ENCODE results near the gene MME.
"Not testable (repeated sequence)": the region's sequence is repeated elsewhere in the genome, so short reads cannot be mapped to it uniquely, and the experiment has no call there.

Gene MME

DNA sequence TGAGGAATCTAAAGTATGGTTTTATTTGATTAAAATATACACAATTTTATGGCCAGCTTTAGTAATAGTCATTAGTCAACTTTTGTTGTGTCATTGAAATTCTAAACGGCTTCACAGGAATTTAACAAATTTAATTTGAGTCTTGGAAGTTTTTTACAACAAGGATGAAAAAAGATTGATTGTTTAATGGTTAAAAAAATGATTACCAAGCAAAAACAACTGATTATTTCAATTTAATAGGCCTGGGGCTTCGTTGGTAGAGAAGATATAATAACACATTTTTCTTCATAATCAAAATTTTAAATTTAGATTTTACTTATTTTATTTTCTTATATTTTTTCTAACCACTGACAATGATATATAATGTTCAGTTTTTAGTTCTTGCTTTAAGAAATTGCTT, 4.4 kb downstream of the MME start:
- no peak for DNase-seq (ENCODE audit: low read depth)

GRCh38 chr3:155086051-155086450, 5.9 kb downstream of the MME start:
- DNase-seq (ENCODE audit: low read depth), result no peak

- no peak for DNase-seq (ENCODE audit: low read depth)
These were observed 8.7 kb downstream of the MME start for GRCh38 chr3:155088706-155089345.

DNA sequence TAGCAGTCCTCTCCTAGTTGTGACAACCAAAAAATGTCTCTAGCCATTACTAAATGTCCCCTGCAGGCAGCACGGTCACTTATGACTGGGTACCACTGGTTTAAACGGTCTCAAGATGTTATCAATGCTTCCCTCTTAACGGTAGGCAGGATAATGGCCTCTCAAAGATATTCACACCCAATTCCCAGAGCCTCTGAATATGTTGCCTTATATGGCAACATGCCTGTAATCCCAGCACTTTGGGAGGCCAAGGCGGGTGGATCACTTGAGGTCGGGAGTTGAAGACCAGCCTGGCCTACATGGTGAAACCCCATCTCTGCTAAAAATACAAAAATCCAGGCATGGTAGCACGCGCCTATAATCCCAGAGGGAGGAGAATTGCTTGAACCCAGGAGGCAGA, 9.4 kb downstream of the MME start:
- no peak for DNase-seq (ENCODE audit: low read depth)

- no peak for DNase-seq (ENCODE audit: low read depth)
These were observed 13.1 kb downstream of the MME start for GRCh38 chr3:155093261-155093660.

DNA sequence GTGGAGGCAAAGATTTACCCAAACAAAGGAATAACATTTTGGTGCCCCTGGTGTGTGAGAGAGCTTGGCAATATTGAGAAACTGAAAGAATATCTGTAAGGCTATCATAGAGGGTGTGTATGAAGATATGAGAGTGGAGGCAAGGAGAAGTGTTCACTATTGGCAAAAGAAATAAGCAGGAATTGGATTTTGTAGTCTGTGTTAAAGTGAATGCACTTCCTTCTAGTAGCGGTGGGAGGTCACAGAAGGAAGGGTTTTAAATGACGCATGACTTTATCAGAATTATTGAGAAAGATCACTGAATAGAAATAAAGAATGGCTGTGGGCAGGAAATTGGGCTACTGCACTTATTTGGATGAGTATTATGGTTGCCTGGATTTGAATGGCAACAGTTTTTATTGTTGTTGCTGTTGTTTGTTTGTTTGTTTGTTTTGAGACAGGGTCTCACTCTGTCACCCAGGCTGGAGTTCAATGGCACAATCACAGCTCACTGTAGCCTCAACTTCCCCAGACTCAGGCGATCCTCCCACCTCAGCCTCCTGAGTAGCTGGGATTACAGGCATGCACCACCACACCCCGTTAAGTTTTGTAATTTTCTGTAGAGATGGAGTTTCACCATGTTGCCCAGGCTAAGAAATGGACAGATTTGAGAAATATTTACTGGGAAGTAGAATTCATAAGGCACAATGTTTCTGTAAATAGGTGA, 16.3 kb downstream of the MME start:
- DNase-seq (ENCODE audit: low read depth), result no peak

DNA sequence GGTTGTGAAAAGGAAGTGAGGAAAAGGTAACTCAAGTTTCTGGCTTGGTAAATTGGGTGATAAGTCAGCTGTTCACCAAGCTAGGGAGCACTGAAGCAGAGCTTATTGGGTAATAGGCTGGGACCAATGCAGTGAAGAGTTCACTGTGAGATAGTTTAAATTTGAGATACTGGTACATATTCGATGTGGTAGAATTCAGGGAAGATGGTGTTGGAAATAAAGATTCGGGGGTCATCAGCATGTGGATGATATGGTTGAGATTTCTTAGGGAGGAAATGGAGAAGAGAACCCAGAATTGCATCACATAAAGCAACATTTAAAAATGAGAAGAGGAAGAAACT, 16.9 kb downstream of the MME start:
- DNase-seq (ENCODE audit: low read depth), result no peak

DNA sequence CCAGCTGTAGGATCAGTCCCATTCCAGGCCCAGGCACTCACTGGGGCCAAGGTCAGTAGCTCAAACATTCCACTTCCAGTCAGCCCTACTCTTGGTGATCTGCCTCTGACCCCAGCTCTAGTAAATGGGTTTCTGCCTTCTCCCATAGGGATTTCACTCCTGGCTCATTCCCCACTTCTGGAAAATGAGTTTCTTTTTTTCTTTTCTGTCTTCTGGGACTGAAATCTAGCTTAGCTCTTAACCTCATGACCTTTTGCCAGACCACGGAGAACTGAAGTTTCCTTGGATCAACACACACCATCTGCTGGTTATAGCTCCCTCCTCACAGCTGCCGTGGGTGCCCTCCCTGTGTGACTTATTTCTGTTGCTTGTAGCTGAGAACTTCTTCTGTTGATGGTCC, 21.3 kb downstream of the MME start:
- DNase-seq (ENCODE audit: low read depth), result no peak

DNA sequence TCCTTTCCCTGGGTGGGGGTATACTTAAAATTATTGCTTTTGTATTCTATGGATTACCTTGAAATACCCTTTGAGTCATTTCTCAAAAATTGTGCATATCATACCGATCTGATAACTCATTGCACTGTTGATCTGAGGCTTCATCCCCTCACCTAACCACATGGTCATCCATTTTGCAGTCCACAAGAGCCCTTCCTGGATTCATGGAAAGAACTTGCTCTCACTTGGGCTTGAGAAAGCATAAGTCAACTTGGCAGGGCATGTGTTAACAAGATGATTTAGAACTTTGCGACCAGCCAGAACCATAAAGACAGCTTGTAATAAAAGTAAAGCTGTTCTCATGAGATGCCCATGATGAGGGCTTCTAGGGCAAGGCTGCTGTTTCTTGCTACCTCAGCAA, 22.2 kb downstream of the MME start:
- no peak for DNase-seq (ENCODE audit: low read depth)

DNA sequence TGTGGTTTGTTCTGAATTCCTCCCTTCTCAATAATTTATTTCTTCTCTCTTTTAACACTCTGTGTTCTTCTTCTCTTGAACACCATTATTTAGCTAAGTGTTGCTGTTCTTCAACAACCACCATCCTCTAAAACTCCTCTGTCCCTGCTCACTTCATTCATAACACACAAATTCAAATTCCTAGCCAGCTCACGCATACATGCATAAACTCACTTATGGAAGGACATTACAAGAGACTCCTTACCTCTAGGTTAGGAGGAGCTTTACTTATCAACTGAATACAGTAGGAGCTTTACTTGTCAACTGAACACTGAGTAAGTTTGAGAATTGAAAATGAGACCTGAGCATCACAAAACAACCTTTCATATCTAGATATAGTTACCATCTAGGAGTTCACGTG, 23.6 kb downstream of the MME start:
- no peak for DNase-seq (ENCODE audit: low read depth)

GRCh38 chr3:155106119-155106518, 26.0 kb downstream of the MME start:
- DNase-seq (ENCODE audit: low read depth), result no peak

- DNase-seq (ENCODE audit: low read depth), result no peak
These were observed 29.9 kb downstream of the MME start for GRCh38 chr3:155110022-155110421.

DNA sequence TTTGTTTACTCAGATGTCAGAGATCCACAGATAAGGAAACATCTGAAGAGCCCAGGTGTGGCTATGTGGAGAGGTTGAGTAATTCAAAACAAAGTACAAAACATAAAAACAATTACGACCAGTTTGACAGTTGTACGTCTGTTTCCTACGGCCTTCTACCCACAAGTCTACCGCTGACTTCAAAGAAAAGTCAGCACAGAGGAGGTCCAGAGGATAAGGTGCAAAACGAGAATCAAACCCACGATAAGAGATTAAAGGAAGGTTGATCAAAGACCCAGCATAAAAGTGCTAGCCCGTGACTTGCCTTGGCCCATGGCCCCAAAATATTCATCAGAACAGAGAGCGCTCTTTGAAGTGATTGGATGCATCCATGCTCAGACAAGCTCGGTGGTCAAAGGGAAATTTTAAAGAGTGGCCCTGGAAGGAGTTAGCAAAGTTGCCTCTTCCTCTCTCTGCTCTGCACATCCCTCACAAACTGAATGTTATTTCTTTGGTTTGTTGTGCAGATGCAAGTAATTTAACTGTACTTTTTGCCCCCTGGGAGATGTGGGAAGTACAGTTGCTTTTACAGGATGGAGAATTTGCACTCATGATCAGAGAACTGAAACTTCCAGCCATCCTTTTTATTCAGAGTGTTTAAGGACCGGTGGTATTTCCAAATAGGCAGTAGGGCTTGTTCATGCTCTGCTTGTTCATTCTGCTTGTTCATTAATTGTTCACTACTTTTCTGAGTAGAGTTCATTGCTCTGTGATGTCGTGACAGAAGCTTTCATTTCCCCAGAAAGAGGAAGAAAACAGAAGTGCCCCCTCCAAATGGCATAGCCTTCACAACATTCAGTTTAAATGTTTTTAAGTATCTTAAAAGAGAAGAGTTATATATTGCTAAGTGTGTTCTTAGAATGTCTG, 31.1 kb downstream of the MME start:
- DNase-seq (ENCODE audit: low read depth), result no peak

- no peak for DNase-seq (ENCODE audit: low read depth)
These were observed 31.9 kb downstream of the MME start for GRCh38 chr3:155111971-155112370.

DNA sequence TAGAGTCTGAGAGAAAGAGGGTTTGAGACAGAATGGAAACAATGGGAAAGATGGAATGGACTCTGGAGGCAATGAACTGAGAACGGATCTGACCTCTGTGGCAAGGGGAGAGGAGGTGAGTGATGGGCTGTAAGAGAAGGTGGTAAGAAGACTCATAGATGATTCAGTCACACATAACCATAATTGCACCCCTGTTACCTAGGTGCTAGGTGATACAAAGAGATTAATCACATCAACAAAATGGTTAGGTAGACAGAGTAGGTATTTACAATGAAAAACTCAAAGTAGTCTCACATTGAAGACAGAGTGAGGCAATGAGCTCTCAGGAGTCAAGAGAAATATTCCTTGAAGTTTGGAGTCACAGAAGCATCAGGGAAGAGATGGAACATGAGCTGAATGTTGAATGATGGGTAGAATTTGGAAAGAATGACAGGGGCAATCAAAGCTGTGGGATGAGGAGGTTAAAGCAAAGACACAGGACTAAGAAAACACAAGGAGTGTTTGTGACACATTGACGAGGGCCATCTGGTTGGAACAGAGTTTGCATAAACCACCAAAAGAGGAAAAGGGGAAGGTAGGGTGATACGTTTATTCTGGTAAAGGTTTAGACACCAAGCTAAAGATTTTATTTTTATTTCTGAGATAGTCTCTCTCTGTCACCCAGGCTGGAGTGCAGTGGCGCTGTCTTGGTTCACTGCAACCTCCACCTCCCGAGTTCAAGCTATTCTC, 32.7 kb downstream of the MME start:
- DNase-seq (ENCODE audit: low read depth), result no peak

DNA sequence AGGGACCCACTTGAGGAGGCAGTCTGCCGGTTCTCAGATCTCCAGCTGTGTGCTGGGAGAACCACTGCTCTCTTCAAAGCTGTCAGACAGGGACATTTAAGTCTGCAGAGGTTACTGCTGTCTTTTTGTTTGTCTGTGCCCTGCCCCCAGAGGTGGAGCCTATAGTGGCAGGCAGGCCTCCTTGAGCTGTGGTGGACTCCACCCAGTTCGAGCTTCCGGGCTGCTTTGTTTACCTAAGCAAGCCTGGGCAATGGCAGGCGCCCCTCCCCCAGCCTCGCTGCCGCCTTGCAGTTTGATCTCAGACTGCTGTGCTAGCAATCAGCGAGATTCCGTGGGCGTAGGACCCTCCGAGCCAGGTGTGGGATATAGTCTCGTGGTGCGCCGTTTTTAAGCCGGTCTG, 44.6 kb downstream of the MME start:
- DNase-seq (ENCODE audit: low read depth), result not testable (repeated sequence)

DNA sequence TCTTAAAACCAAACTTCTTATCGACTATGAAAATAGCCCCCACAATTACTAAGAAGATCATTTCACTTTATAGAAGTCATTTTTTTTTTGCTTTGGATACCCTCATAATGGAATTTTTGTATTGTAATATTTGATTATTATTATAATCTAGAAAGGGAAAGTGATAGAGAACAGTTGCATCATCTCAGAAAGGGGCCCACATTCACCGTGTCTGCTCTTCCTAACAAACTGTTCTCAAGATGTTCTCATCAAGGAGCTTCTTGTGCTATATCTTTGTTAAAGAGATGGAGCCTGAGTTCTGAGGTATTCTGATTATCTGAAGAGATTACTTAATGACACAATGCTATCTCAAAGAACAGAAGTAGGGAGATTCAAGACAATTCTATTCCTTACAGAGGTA, 49.3 kb downstream of the MME start:
- DNase-seq (ENCODE audit: low read depth), result no peak

DNA sequence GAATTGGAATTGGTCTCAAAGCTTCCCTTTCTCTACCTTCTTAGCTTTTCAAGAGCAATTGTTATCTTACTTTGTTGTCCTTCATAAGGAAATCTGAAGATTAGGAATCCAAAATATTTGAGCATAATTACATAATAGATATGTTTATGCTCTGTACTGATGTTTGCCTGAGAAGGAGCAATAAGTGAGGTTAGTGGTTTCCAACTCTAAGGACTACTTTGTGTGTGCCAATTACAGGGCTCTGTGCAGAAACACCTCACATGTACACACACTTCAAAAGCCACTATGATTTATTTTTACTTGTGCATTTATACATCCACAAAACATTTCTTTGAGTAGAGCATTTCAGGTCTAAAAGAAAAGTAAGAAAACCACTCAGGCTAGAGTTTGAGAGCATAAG, 49.9 kb downstream of the MME start:
- no peak for DNase-seq (ENCODE audit: low read depth)

GRCh38 chr3:155131104-155131503, 51.0 kb downstream of the MME start:
- no peak for DNase-seq (ENCODE audit: low read depth)

DNA sequence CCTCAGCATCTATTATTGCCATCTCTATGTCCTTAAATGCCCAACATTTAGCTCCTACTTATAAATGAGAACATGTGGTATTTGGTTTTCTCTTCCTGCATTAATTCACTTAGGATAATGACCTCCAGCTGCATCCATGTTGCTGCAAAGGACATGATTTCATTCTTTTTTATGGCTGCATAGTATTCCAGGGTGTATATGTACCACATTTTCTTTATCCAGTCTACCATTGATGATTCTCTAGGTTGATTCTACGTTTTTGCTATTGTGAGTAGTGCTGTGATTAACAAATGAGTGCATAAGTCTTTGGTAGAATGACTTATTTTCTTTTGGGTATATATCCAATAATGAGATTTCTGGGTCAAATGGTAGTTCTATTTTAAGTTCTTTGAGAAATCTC, 54.2 kb downstream of the MME start:
- DNase-seq (ENCODE audit: low read depth), result not testable (repeated sequence)

DNA sequence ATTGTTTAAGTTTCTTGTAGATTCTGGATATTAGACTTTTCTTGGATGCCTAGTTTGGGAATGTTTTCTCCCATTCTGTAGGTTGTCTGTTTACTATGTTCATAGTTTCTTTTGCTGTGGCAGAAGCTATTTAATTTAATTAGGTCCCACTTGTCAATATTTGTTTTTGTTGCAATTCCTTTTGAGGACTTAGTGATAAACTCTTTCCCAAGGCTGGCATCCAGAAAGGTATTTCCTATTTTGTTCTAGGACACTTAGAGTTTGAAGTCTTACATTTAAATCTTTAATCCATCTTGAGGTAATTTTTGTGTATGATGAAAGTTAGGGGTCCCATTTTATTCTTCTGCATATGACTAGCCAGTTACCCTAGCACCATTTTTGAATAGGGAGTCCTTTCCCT, 54.9 kb downstream of the MME start:
- DNase-seq (ENCODE audit: low read depth), result no peak

DNA sequence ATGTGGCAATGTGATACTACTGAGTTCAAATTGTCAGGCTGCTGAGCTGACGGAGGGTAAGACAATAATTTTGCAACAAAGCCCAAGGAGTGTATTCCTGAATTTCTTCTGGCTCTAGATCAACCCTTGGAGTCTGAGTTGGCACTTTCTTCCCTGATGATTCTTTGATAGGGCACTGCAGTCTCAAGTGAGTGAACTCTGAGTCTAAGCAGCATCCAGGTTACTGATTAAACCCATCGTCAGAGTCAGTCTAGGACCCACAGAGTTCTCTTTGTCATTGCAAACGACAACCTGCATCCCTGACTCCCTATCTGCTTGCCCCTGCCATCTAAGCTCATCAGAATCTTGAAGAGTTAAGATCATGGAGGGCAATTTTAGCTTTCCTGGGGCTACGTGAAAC, 58.6 kb downstream of the MME start:
- no peak for DNase-seq (ENCODE audit: low read depth)

DNA sequence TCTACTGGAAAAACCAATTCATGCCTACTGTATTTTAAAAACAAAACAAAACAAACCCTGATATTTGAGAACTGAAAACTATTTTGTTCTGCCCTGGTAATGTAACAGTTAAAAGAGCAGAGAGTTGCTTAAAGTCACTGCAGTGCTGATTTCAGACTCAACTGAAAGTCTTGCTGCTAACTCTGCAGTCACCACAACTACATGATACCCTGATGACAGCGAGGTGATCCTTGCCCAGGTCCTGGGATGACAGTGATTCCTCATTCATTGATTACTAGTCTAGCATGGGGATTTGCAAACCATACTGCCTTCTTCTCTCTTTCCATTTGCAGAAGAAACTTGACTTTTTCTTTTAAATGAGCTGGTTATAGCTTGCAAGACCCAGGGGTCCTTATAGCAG, 67.5 kb downstream of the MME start:
- no peak for DNase-seq (ENCODE audit: low read depth)
